Vagina (tissue), 2 donors: ENCODE measurements around the gene KCNH1. TPM values are rescaled to one million over a fixed set of nuclear protein-coding genes. Genes with fewer than 3 reads are reported as not detected.

ENCODE experiments used
- DNase-seq, 2 donors: peaks; one replicate each; pipeline ENCODE4 v3.0.0-alpha.2; 2017; ENCODE audit errors: extremely low spot score in 2 of 2
- H3K27ac ChIP-seq: fragments of 200-600 bp; sonication (generic); one replicate; pipeline ENCODE4 v1.5.1; 2019
- H3K27me3 ChIP-seq: fragments of 200-600 bp; sonication (generic); one replicate; pipeline ENCODE4 v1.5.1; 2019
- H3K36me3 ChIP-seq, 2 donors: fragments of 200-600 bp; sonication (generic); one replicate each; pipeline ENCODE4 v1.5.1; 2017 to 2019
- H3K4me1 ChIP-seq: fragments of 200-600 bp; sonication (generic); one replicate; pipeline ENCODE4 v1.5.1; 2019
- H3K4me3 ChIP-seq, 2 donors: fragments of 200-600 bp; sonication (generic); 1 replicate in 1 of 2; 2 replicates in 1 of 2; pipeline ENCODE4 v1.5.1; 2016 to 2019
- H3K9me3 ChIP-seq: fragments of 200-600 bp; sonication (generic); one replicate; pipeline ENCODE4 v1.5.1; 2019
- CTCF ChIP-seq, 3 experiments: fragments of 450-650 bp in 2 of 3; fragments of 200-600 bp in 1 of 3; sonication (generic) in 1 of 3; IDR thresholded peaks; one replicate each; pipeline ENCODE4 v1.5.1; 2017 to 2019; ENCODE audit warnings: antibody characterized with exemption in 3 of 3, mild to moderate bottlenecking in 2 of 3, moderate library complexity in 2 of 3
- POLR2A ChIP-seq, 2 donors: fragments of 450-650 bp; IDR thresholded peaks; one replicate each; pipeline ENCODE4 v1.6.1; 2017; ENCODE audit warnings: antibody characterized with exemption in 2 of 2, mild to moderate bottlenecking in 2 of 2, moderate library complexity in 2 of 2
- POLR2AphosphoS5 ChIP-seq, 2 donors: sonication (generic); formaldehyde crosslinking; IDR thresholded peaks; one replicate each; pipeline ENCODE4 v1.9.0; 2017; ENCODE audit warnings: antibody characterized with exemption in 2 of 2, mild to moderate bottlenecking in 2 of 2, low read depth in 1 of 2; ENCODE audit not compliant: insufficient read depth in 1 of 2
- intact Hi-C: fragments of 100-400 bp; cut with DNase I; formaldehyde crosslinking; loops from one replicate; pipeline ENCODE4 v1.15.1; 2023
- total RNA-seq: library from RNA; depleted of rRNA; stranded (reverse); fragments of >200 nt; gene quantifications from one replicate; pipeline ENCODE4 v1.2.3, GENCODE V29; 2016

KCNH1 gene
- total RNA-seq, 1 donor from 2014 or later: 3.9 TPM

GRCh38 chr1:210653771-210654170 is 480.2 kb downstream of the KCNH1 start:
- H3K27ac ChIP-seq: no peak overlapping the region
- H3K27me3 ChIP-seq: no peaks in the 10 kb centered on the region
- H3K36me3 ChIP-seq: no peaks in the 10 kb centered on the region
- TF ChIP-seq POLR2A (IDR thresholded peaks at IDR 0.05): no peak
- TF ChIP-seq POLR2AphosphoS5 (IDR thresholded peaks at IDR 0.05; ENCODE audit: insufficient read depth in 1 of 2, low read depth in 1 of 2): no peak
- TF ChIP-seq CTCF (IDR thresholded peaks at IDR 0.05): no peak
- no peaks in the 10 kb centered on the region for H3K9me3 ChIP-seq
- peak; percentile 90 to 100 for DNase-seq
- no peaks in the 10 kb centered on the region for H3K4me1 ChIP-seq
- intact Hi-C loops: no loop called here
- H3K4me3 ChIP-seq: no peak overlapping the region

GRCh38 chr1:210652329-210652954 is 481.5 kb downstream of the KCNH1 start:
- no peaks in the 10 kb centered on the region for H3K4me1 ChIP-seq
- no peak for DNase-seq
- no peaks in the 10 kb centered on the region for H3K9me3 ChIP-seq
- no peaks in the 10 kb centered on the region for H3K27me3 ChIP-seq
- no peak overlapping the region for H3K27ac ChIP-seq
- intact Hi-C loops: no loop called here
- no peak overlapping the region for H3K4me3 ChIP-seq
- TF ChIP-seq CTCF (IDR thresholded peaks at IDR 0.05) (no peak), POLR2A (IDR thresholded peaks at IDR 0.05) (no peak)
- H3K36me3 ChIP-seq: no peaks in the 10 kb centered on the region

- Histone ChIP-seq H3K27ac (no peak overlapping the region), H3K4me3 (no peak overlapping the region), H3K9me3 (no peaks in the 10 kb centered on the region), H3K36me3 (no peaks in the 10 kb centered on the region), H3K4me1 (no peaks in the 10 kb centered on the region), H3K27me3 (no peaks in the 10 kb centered on the region)
- TF ChIP-seq POLR2AphosphoS5 (IDR thresholded peaks at IDR 0.05; ENCODE audit: insufficient read depth in 1 of 2, low read depth in 1 of 2) (no peak), CTCF (IDR thresholded peaks at IDR 0.05) (no peak), POLR2A (IDR thresholded peaks at IDR 0.05) (no peak)
- no peak for DNase-seq
- intact Hi-C loops: no loop called here
Measured at GRCh38 chr1:210650403-210650802, 483.5 kb downstream of the KCNH1 start.

- DNase-seq: no peak
- TF ChIP-seq POLR2A (IDR thresholded peaks at IDR 0.05) (no peak), POLR2AphosphoS5 (IDR thresholded peaks at IDR 0.05; ENCODE audit: insufficient read depth in 1 of 2, low read depth in 1 of 2) (no peak), CTCF (IDR thresholded peaks at IDR 0.05) (no peak)
- H3K36me3 ChIP-seq: no peaks in the 10 kb centered on the region
- no peaks in the 10 kb centered on the region for H3K9me3 ChIP-seq
- no peaks in the 10 kb centered on the region for H3K4me1 ChIP-seq
- no peak overlapping the region for H3K4me3 ChIP-seq
- H3K27me3 ChIP-seq: no peaks in the 10 kb centered on the region
- intact Hi-C loops: no loop called here
- H3K27ac ChIP-seq: no peak overlapping the region
Measured at GRCh38 chr1:210648588-210649269, 485.2 kb downstream of the KCNH1 start.
